NK-92 (cell line): ENCODE results near the gene ACADM.
"Not testable (repeated sequence)": the region's sequence is repeated elsewhere in the genome, so short reads cannot be mapped to it uniquely, and the experiment has no call there.

Experiments
- DNase-seq: peaks from one replicate; lab custom pipeline; 2025; ENCODE audit not compliant: unreplicated experiment; lab: John Stamatoyannopoulos, UW

Gene ACADM

GRCh38 chr1:75724472-75725022 is at the start of gene ACADM:
Gene ACADM (plus strand): TSS chr1:75724709. CDS start chr1:75724788, 79 bp downstream.
- no peak for DNase-seq

GRCh38 chr1:75677443-75677842 is 47.1 kb upstream of the ACADM start:
- DNase-seq = no peak

GRCh38 chr1:75677964-75678363 is 46.5 kb upstream of the ACADM start:
- not testable (repeated sequence) for DNase-seq

- no peak for DNase-seq
These were observed 34.0 kb upstream of the ACADM start for GRCh38 chr1:75690547-75690946.

GRCh38 chr1:75693551-75693950 is 31.0 kb upstream of the ACADM start:
- no peak for DNase-seq

- DNase-seq = no peak
These were observed 28.5 kb upstream of the ACADM start for GRCh38 chr1:75696000-75696399.

GRCh38 chr1:75707191-75707590 is 17.3 kb upstream of the ACADM start:
- no peak for DNase-seq

GRCh38 chr1:75708910-75709309 is 15.6 kb upstream of the ACADM start:
- DNase-seq = no peak

- DNase-seq = no peak
These were observed 13.7 kb upstream of the ACADM start for GRCh38 chr1:75710832-75711231.

GRCh38 chr1:75711846-75712245 is 12.7 kb upstream of the ACADM start:
- DNase-seq = no peak

GRCh38 chr1:75712306-75712705 is 12.2 kb upstream of the ACADM start:
- DNase-seq = no peak

- DNase-seq = no peak
These were observed 4.7 kb upstream of the ACADM start for GRCh38 chr1:75719810-75720209.

- no peak for DNase-seq
These were observed 4.2 kb upstream of the ACADM start for GRCh38 chr1:75720325-75720724.

GRCh38 chr1:75720820-75721219 is 3.7 kb upstream of the ACADM start:
- DNase-seq = no peak

GRCh38 chr1:75722246-75722645 is 2.3 kb upstream of the ACADM start:
- DNase-seq = not testable (repeated sequence)

- DNase-seq = no peak
These were observed 1.5 kb upstream of the ACADM start for GRCh38 chr1:75722966-75723365.

GRCh38 chr1:75723989-75724471 is 479 bp upstream of the ACADM start:
- DNase-seq = no peak

- no peak for DNase-seq
These were observed 757 bp downstream of the ACADM start for GRCh38 chr1:75725266-75725665.

GRCh38 chr1:75725861-75726361 is 1.4 kb downstream of the ACADM start:
- DNase-seq = no peak

- DNase-seq = no peak
These were observed 3.1 kb downstream of the ACADM start for GRCh38 chr1:75727571-75727970.

GRCh38 chr1:75730432-75730831 is 5.9 kb downstream of the ACADM start:
- no peak for DNase-seq

GRCh38 chr1:75731881-75732280 is 7.4 kb downstream of the ACADM start:
- no peak for DNase-seq

GRCh38 chr1:75732703-75733102 is 8.2 kb downstream of the ACADM start:
- no peak for DNase-seq
